Measurements from ENCODE around the gene CDC26. TPM values are rescaled to one million over a fixed set of nuclear protein-coding genes. Genes with fewer than 3 reads are reported as not detected.
"Not testable (repeated sequence)": the region's sequence is repeated elsewhere in the genome, so short reads cannot be mapped to it uniquely, and the experiment has no call there.

The CDC26 gene
- total RNA-seq, 1 donor from 2014 or later = 50.2 TPM

DNA sequence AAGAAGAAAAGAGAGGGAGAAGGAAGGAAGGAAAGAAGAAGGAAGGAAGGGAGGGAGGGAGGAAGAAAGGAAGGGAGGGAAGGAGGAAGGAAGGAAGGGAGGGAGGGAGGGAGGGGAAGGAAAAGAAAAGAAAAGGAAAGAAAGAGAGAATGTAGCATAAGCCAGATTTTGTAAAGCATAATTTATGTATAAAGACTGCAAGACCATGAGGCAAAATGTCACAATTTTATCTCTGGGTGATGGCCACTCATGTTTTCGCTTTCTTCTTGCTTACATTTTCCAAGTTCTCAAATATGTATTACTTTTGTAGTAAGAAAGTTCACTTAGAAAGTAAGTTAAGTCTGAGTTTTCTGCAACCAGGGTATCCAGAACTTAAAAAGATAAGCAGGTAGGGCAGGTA lies 31.2 kb upstream of the CDC26 start:
- Mint-ChIP-seq H3K36me3 (ENCODE audit: low read depth) (no peaks in the 10 kb centered on the region), H3K4me3 (ENCODE audit: low read depth) (no peak overlapping the region), H3K27me3 (ENCODE audit: low read depth) (peaks cover 6% of the 10 kb centered on the region), H3K9me3 (no peaks in the 10 kb centered on the region), H3K4me1 (ENCODE audit: low read depth) (peaks cover 12% of the 10 kb centered on the region), H3K27ac (no peak overlapping the region)
- intact Hi-C loops (cut with micrococcal nuclease) = no loop called here
- DNase-seq (ENCODE audit: low spot score) = no peak

DNA sequence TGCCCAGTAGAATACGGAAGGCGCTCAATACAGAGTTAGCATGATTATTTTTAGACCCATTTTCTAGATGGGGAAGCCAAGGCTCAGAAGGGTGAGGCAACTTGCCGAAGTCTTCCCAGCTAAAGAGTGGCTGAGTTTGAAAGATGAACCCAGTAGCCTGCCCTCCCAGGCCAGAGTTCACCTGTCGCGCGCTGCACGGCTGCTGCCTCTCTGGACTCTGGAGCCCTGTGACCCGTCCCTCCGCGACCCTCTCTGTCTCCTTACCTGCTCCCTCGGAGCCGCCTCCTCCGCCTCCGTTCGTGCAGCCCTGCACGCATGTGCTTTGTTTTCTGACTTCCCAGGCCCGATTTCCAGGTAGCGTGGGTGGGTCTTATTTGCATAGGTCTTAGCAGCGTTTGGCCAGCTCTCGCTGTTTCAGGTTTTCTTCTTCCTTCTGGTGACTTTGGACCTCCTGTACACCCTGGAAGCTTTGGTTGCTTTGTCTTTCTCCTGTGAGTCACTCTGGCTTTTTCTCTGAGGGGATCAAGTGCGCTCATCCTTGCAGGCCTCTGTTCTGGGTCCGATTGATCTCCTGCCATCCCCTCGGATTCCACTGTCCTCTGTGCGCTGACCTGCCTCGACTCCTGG lies 27.5 kb upstream of the CDC26 start, which contains the start of gene RNF183:
RNF183 (minus strand) TSS at position 585 of the 627 bp plus-strand sequence. CDS start 5,192 bp downstream, outside the sequence.
- Mint-ChIP-seq H3K27ac (no peak within 1 kb of the TSS), H3K36me3 (ENCODE audit: low read depth) (no peaks in the 10 kb centered on the region), H3K27me3 (ENCODE audit: low read depth) (peaks cover 22% of the 10 kb centered on the region), H3K4me1 (ENCODE audit: low read depth) (no peaks in the 10 kb centered on the region), H3K4me3 (ENCODE audit: low read depth) (no peak within 1 kb of the TSS), H3K9me3 (no peaks in the 10 kb centered on the region)
- intact Hi-C loops (cut with micrococcal nuclease) = no loop called here
- DNase-seq (ENCODE audit: low spot score) = no peak

GRCh38 chr9:113301548-113301947 lies 26.2 kb upstream of the CDC26 start:
- DNase-seq (ENCODE audit: low spot score) = no peak
- no peaks in the 10 kb centered on the region for H3K9me3 Mint-ChIP-seq
- H3K27me3 Mint-ChIP-seq (ENCODE audit: low read depth) = peaks cover 19% of the 10 kb centered on the region
- no peaks in the 10 kb centered on the region for H3K36me3 Mint-ChIP-seq (ENCODE audit: low read depth)
- no peaks in the 10 kb centered on the region for H3K4me1 Mint-ChIP-seq (ENCODE audit: low read depth)
- H3K27ac Mint-ChIP-seq = no peak overlapping the region
- H3K4me3 Mint-ChIP-seq (ENCODE audit: low read depth) = no peak overlapping the region
- intact Hi-C loops (cut with micrococcal nuclease) = no loop called here

GRCh38 chr9:113299800-113300292 lies 24.5 kb upstream of the CDC26 start:
- no peak overlapping the region for H3K27ac Mint-ChIP-seq
- no peaks in the 10 kb centered on the region for H3K4me1 Mint-ChIP-seq (ENCODE audit: low read depth)
- DNase-seq (ENCODE audit: low spot score) = no peak
- H3K9me3 Mint-ChIP-seq = no peaks in the 10 kb centered on the region
- H3K27me3 Mint-ChIP-seq (ENCODE audit: low read depth) = peaks cover 19% of the 10 kb centered on the region
- intact Hi-C loops (cut with micrococcal nuclease) = no loop called here
- no peak overlapping the region for H3K4me3 Mint-ChIP-seq (ENCODE audit: low read depth)
- no peaks in the 10 kb centered on the region for H3K36me3 Mint-ChIP-seq (ENCODE audit: low read depth)

GRCh38 chr9:113298924-113299770 lies 23.8 kb upstream of the CDC26 start:
- Mint-ChIP-seq H3K36me3 (ENCODE audit: low read depth) (no peaks in the 10 kb centered on the region), H3K4me3 (ENCODE audit: low read depth) (no peak overlapping the region), H3K27ac (no peak overlapping the region), H3K4me1 (ENCODE audit: low read depth) (no peaks in the 10 kb centered on the region), H3K27me3 (ENCODE audit: low read depth) (peaks cover 19% of the 10 kb centered on the region), H3K9me3 (no peaks in the 10 kb centered on the region)
- intact Hi-C loops (cut with micrococcal nuclease) = no loop called here
- no peak for DNase-seq (ENCODE audit: low spot score)

DNA sequence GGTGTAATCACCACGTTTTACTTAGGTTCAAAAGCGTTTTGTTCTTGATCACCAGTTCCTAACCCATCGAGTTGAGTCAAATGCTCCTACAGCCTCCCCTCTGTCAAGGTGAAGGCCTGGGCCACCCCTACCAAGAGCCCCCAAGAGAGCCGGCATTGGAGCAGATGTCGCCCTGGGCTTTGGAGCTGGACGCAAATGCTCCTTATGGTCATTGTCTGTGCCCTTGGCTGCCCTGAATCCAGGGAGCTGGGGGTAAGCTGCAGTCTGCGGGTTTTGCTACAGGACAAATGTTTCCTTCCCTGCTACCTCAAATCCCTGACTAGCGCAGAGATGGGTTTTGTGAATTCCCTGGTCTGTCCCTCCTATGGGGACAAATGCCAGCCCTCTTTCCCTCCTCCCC lies 22.9 kb upstream of the CDC26 start:
- no peak overlapping the region for H3K4me3 Mint-ChIP-seq (ENCODE audit: low read depth)
- no peaks in the 10 kb centered on the region for H3K9me3 Mint-ChIP-seq
- no peaks in the 10 kb centered on the region for H3K4me1 Mint-ChIP-seq (ENCODE audit: low read depth)
- intact Hi-C loops (cut with micrococcal nuclease) = no loop called here
- H3K36me3 Mint-ChIP-seq (ENCODE audit: low read depth) = peaks cover 3% of the 10 kb centered on the region
- peaks cover 19% of the 10 kb centered on the region for H3K27me3 Mint-ChIP-seq (ENCODE audit: low read depth)
- H3K27ac Mint-ChIP-seq = no peak overlapping the region
- no peak for DNase-seq (ENCODE audit: low spot score)

DNA sequence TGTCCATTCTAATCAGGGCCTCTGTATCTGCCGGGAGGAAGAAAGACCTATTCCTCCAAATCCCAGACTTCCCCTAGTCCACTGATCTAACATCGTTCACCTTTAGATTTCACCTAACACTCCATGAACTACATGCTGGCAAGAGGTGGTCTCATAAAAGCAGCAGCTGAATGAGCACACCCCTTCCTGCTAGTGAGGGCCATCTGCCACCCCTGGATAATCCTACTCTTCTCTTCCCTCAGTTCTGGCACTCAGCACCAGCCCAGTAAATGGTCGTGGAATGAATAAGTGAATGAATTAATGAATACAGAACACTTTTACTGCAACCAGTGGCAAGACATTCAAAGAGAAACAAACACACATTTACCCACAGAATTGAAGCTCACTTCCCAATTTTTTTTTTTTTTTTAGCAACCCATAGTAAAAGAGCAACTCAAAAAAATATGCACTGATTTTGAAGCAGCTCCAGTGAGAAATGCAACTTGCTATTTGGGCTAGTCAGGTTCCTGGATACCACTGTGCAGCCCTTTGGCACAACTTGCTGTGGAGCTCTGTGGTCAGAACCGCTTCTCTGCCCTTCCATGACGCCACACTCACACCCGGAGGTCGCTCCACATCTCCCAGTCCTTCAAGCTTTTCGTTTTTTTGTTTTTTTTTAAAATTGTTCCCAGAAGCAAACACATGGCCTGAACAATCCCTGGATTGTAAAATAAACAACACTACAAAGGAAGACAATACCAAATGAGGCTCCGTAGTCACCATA lies 21.6 kb upstream of the CDC26 start:
- H3K4me1 Mint-ChIP-seq (ENCODE audit: low read depth) = no peaks in the 10 kb centered on the region
- no peak overlapping the region for H3K4me3 Mint-ChIP-seq (ENCODE audit: low read depth)
- H3K9me3 Mint-ChIP-seq = no peaks in the 10 kb centered on the region
- peaks cover 15% of the 10 kb centered on the region for H3K36me3 Mint-ChIP-seq (ENCODE audit: low read depth)
- H3K27me3 Mint-ChIP-seq (ENCODE audit: low read depth) = peaks cover 16% of the 10 kb centered on the region
- no peak overlapping the region for H3K27ac Mint-ChIP-seq
- intact Hi-C loops (cut with micrococcal nuclease) = no loop called here
- DNase-seq (ENCODE audit: low spot score) = no peak

GRCh38 chr9:113296247-113296646 lies 20.9 kb upstream of the CDC26 start:
- H3K9me3 Mint-ChIP-seq; H3K4me1 Mint-ChIP-seq (ENCODE audit: low read depth); DNase-seq (ENCODE audit: low spot score); intact Hi-C loops (cut with micrococcal nuclease); H3K27ac Mint-ChIP-seq; H3K4me3 Mint-ChIP-seq (ENCODE audit: low read depth): not testable (repeated sequence)
- Mint-ChIP-seq H3K27me3 (ENCODE audit: low read depth) (peaks cover 14% of the 10 kb centered on the region), H3K36me3 (ENCODE audit: low read depth) (peaks cover 21% of the 10 kb centered on the region)

DNA sequence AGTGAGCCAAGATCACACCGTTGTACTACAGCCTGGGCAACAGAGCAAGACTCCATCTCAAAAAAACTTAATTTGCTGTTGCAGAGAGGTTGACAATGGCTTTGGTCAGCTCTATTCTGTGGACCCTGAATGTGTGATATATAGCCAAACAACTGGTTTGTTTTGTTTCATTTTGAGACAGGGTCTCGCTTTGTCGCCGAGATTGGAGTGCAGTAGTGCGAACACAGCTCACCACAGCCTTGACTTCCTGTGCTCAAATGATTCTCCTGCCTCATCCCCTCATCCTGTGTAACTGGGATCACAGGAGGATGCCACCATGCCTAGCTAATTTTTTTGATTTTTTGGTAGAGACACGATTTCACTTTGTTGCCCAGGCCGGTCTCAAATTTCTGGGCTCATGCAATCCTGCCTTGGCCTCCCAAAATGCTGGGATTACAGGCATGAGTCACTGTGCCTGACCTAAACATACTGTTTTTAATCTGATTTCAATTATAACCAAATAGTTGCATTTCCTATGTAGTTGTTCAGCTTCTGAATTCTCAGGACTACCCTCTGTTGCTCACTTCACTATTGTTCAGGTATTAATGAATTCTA lies 18.0 kb upstream of the CDC26 start:
- Mint-ChIP-seq H3K27ac (no peak overlapping the region), H3K4me1 (ENCODE audit: low read depth) (peaks cover 4% of the 10 kb centered on the region), H3K4me3 (ENCODE audit: low read depth) (no peak overlapping the region), H3K27me3 (ENCODE audit: low read depth) (no peaks in the 10 kb centered on the region), H3K9me3 (no peaks in the 10 kb centered on the region), H3K36me3 (ENCODE audit: low read depth) (peaks cover 49% of the 10 kb centered on the region)
- intact Hi-C loops (cut with micrococcal nuclease) = no loop called here
- no peak for DNase-seq (ENCODE audit: low spot score)

- Mint-ChIP-seq H3K27ac (no peak overlapping the region), H3K4me1 (ENCODE audit: low read depth) (peaks cover 5% of the 10 kb centered on the region), H3K27me3 (ENCODE audit: low read depth) (no peaks in the 10 kb centered on the region), H3K9me3 (no peaks in the 10 kb centered on the region), H3K36me3 (ENCODE audit: low read depth) (peaks cover 75% of the 10 kb centered on the region), H3K4me3 (ENCODE audit: low read depth) (no peak overlapping the region)
- DNase-seq (ENCODE audit: low spot score) = no peak
- intact Hi-C loops (cut with micrococcal nuclease) = no loop called here
Measured at GRCh38 chr9:113290052-113290607, 14.8 kb upstream of the CDC26 start.

DNA sequence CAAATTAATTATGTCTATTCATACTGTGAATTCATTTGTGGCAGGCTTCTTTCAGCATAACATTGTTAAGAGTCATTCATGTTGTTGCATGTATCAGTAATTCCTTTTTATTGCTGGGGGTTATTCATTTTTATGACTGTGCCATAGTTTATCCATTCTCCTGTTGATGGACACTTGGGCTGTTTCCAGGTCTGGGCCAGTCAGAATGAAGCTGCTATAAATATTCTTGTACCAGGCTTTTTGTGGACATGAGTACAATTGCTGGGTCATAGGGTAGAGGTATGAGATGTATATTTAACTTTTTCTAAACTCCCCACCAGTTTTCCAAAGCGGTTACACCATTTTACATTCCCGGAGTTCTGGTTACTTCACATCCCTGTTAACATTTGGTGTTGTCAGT lies 13.7 kb upstream of the CDC26 start:
- Mint-ChIP-seq H3K36me3 (ENCODE audit: low read depth) (peaks cover 85% of the 10 kb centered on the region), H3K27me3 (ENCODE audit: low read depth) (no peaks in the 10 kb centered on the region), H3K9me3 (no peaks in the 10 kb centered on the region), H3K27ac (no peak overlapping the region), H3K4me1 (ENCODE audit: low read depth) (peaks cover 5% of the 10 kb centered on the region), H3K4me3 (ENCODE audit: low read depth) (no peak overlapping the region)
- no peak for DNase-seq (ENCODE audit: low spot score)
- intact Hi-C loops (cut with micrococcal nuclease) = no loop called here

GRCh38 chr9:113281356-113281755 lies 6.0 kb upstream of the CDC26 start:
- Mint-ChIP-seq H3K4me3 (ENCODE audit: low read depth) (no peak overlapping the region), H3K9me3 (no peaks in the 10 kb centered on the region), H3K36me3 (ENCODE audit: low read depth) (peaks cover 74% of the 10 kb centered on the region), H3K4me1 (ENCODE audit: low read depth) (peaks cover 28% of the 10 kb centered on the region), H3K27me3 (ENCODE audit: low read depth) (no peaks in the 10 kb centered on the region), H3K27ac (no peak overlapping the region)
- intact Hi-C loops (cut with micrococcal nuclease) = no loop called here
- no peak for DNase-seq (ENCODE audit: low spot score)

All from activated T-helper 2 cell treated with anti-CD3 and anti-CD28 coated beads, Interferon-gamma antibody, Interleukin-2, Interleukin-4, amounts not matched to agents 10 μg/mL and 5 μg/mL and 100 μg/mL, durations not matched to agents 14 hours and 24 hours and 36 hours (primary cell).